WERI-Rb-1 (cell line): ENCODE measurements around the gene ANKRD40.
"Not testable (repeated sequence)": the region's sequence is repeated elsewhere in the genome, so short reads cannot be mapped to it uniquely, and the experiment has no call there.

Experiments used
- DNase-seq: peaks from one replicate; pipeline ENCODE4 v3.0.0-alpha.2; 2020
- H3K27ac ChIP-seq: fragments of 250-450 bp; sonication (Bioruptor Pico); 2 replicates; pipeline ENCODE4 v1.5.1; 2020; ENCODE audit warnings: mild to moderate bottlenecking, moderate library complexity
- H3K27me3 ChIP-seq: fragments of 250-450 bp; sonication (Bioruptor Pico); 2 replicates; pipeline ENCODE4 v1.5.1; 2021; ENCODE audit warnings: mild to moderate bottlenecking, low read depth, moderate library complexity; ENCODE audit not compliant: insufficient read depth, severe bottlenecking
- H3K36me3 ChIP-seq: fragments of 250-450 bp; sonication (Bioruptor Pico); 2 replicates; pipeline ENCODE4 v1.5.1; 2020; ENCODE audit warnings: mild to moderate bottlenecking, moderate library complexity
- H3K4me3 ChIP-seq: 2 replicates; pipeline ENCODE4 v1.5.1; 2011; ENCODE audit warnings: low read depth, mild to moderate bottlenecking, control low read depth, low read length
- H3K9me3 ChIP-seq: fragments of 250-450 bp; sonication (Bioruptor Pico); 2 replicates; pipeline ENCODE4 v1.5.1; 2021; ENCODE audit warnings: mild to moderate bottlenecking, moderate library complexity; ENCODE audit not compliant: severe bottlenecking
- TF ChIP-seq, protein P1 (sequence below): IDR thresholded peaks from 2 replicates; pipeline ENCODE4 v1.5.1; 2011; ENCODE audit warnings: low read depth, mild to moderate bottlenecking, control low read depth, inconsistent platforms, low read length

ANKRD40 gene

DNA sequence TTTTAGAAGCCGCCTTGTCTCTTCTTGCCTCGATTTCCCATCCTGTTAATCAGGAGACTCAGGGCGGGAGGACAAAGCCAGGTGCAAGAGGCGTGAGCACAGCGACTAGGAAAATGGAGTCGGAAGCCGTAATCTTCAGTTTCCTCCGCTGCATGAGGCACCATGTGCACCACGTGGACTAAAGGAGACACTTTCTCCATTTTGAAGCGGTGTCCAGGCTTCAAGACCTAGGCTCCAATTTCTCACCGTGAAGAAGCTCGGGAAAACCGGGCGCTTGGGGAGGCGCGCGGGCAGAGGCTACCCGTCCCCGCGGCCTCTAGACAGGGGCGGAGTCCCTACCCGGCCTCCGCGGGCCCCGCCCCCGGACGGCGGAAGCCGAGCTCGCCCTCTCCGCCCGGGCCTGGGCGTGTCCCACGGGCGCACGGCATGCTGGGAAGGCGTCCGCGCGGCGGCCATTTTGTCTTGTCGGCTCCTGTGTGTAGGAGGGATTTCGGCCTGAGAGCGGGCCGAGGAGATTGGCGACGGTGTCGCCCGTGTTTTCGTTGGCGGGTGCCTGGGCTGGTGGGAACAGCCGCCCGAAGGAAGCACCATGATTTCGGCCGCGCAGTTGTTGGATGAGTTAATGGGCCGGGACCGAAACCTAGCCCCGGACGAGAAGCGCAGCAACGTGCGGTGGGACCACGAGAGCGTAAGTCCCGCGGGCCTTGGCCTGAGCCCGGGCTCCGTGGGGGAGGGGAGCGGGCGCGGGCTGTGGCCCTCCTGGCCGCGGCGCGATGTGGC lies 11.6 kb upstream of the ANKRD40 start, which contains the start of gene LUC7L3:
LUC7L3 (plus strand) TSS at position 460 of the 780 bp plus-strand sequence; CDS start at position 590, 130 bp downstream.
- TF ChIP-seq, protein P1, sequence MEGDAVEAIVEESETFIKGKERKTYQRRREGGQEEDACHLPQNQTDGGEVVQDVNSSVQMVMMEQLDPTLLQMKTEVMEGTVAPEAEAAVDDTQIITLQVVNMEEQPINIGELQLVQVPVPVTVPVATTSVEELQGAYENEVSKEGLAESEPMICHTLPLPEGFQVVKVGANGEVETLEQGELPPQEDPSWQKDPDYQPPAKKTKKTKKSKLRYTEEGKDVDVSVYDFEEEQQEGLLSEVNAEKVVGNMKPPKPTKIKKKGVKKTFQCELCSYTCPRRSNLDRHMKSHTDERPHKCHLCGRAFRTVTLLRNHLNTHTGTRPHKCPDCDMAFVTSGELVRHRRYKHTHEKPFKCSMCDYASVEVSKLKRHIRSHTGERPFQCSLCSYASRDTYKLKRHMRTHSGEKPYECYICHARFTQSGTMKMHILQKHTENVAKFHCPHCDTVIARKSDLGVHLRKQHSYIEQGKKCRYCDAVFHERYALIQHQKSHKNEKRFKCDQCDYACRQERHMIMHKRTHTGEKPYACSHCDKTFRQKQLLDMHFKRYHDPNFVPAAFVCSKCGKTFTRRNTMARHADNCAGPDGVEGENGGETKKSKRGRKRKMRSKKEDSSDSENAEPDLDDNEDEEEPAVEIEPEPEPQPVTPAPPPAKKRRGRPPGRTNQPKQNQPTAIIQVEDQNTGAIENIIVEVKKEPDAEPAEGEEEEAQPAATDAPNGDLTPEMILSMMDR, result no peak
- peak; percentile 97 for DNase-seq
- no peaks in the 10 kb centered on the region for H3K9me3 ChIP-seq

GRCh38 chr17:50715471-50715870 lies 7.8 kb upstream of the ANKRD40 start:
- TF ChIP-seq, protein P1, result no peak

More for the DNA sequence above, 11.6 kb upstream of the ANKRD40 start, which contains the start of gene LUC7L3:
- Histone ChIP-seq H3K27ac (peak within 1 kb of the TSS; percentile 98), H3K4me3 (peak within 1 kb of the TSS; percentile 99), H3K27me3 (no peaks in the 10 kb centered on the region), H3K36me3 (peaks cover 35% of the 10 kb centered on the region)

GRCh38 chr17:50712641-50713040 lies 4.9 kb upstream of the ANKRD40 start:
- TF ChIP-seq, protein P1, result no peak
- Histone ChIP-seq H3K36me3 (no peaks in the 10 kb centered on the region), H3K9me3 (no peaks in the 10 kb centered on the region), H3K27ac (no peak overlapping the region), H3K4me3 (no peak overlapping the region), H3K27me3 (no peaks in the 10 kb centered on the region)
- no peak for DNase-seq

More at GRCh38 chr17:50715471-50715870, 7.8 kb upstream of the ANKRD40 start:
- no peak overlapping the region for H3K27ac ChIP-seq
- peaks cover 10% of the 10 kb centered on the region for H3K36me3 ChIP-seq
- H3K9me3 ChIP-seq, result no peaks in the 10 kb centered on the region
- H3K4me3 ChIP-seq, result no peak overlapping the region
- DNase-seq, result no peak
- H3K27me3 ChIP-seq, result no peaks in the 10 kb centered on the region

- H3K36me3 ChIP-seq, result peaks cover 7% of the 10 kb centered on the region
- H3K9me3 ChIP-seq, result no peaks in the 10 kb centered on the region
- DNase-seq, result peak; percentile 61
- TF ChIP-seq, protein P1, result no peak
- no peaks in the 10 kb centered on the region for H3K27me3 ChIP-seq
- no peak overlapping the region for H3K4me3 ChIP-seq
- no peak overlapping the region for H3K27ac ChIP-seq
Observed at GRCh38 chr17:50710650-50711049, 2.9 kb upstream of the ANKRD40 start.

GRCh38 chr17:50710025-50710424 lies 2.3 kb upstream of the ANKRD40 start:
- no peak overlapping the region for H3K4me3 ChIP-seq
- no peaks in the 10 kb centered on the region for H3K27me3 ChIP-seq
- H3K9me3 ChIP-seq, result no peaks in the 10 kb centered on the region
- no peak for DNase-seq
- H3K27ac ChIP-seq, result no peak overlapping the region; the same call in 1 of the 2 replicates
- peaks cover 10% of the 10 kb centered on the region for H3K36me3 ChIP-seq
- TF ChIP-seq, protein P1, result no peak

GRCh38 chr17:50709053-50709452 lies 1.3 kb upstream of the ANKRD40 start:
- H3K4me3 ChIP-seq, result peak overlapping the region; percentile 81

More at GRCh38 chr17:50709053-50709452, 1.3 kb upstream of the ANKRD40 start:
- not testable (repeated sequence) for DNase-seq, H3K9me3 ChIP-seq, H3K27me3 ChIP-seq
- Histone ChIP-seq H3K36me3 (peaks cover 16% of the 10 kb centered on the region), H3K27ac (peak overlapping the region; percentile 84)
